Measurements from ENCODE around the gene FAM237B. TPM values are rescaled to one million over a fixed set of nuclear protein-coding genes. Genes with fewer than 3 reads are reported as not detected.

Gene FAM237B
- total and polyA plus RNA-seq, 9 of the 15 experiments (the other 6 are each of a cell fraction or from before 2014, with no cell fraction given): not detected

DNA sequence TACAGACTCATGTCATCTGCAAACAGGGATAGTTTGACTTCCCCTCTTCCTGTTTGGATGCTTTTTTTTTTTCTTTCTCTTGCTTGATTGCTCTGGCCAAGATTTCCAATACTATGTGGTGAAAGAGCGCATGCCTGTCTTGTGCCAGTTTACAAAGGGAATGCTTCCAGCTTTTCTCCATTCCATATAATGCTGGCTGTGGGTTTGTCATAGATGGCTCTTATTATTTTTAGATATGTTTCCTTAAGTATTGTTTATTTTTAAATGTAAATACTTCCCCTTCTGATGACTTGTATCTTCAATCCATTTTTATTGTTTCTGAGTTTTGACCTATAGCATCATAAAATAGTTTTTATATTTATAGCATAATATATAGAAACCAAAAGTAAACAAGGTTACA lies 17.9 kb downstream of the FAM237B start (continued):
- TF ChIP-seq MGA (IDR thresholded peaks at IDR 0.05): no peak
- TF ChIP-seq ZKSCAN3 (CRISPR knock-in tag; IDR thresholded peaks at IDR 0.05): no peak
- TF ChIP-seq SIN3B (IDR thresholded peaks at IDR 0.05; ENCODE audit: low read depth): no peak
